Endothelial cell of umbilical vein (primary cell): ENCODE measurements around the gene ADAM11. TPM values are rescaled to one million over a fixed set of nuclear protein-coding genes. Genes with fewer than 3 reads are reported as not detected.

ENCODE experiments used
- BruUV-seq: library from RNA; stranded (reverse); fragments of 400-500 nt; replicated peaks from 2 replicates; lab custom pipeline; 2021; lab: Mats Ljungman, UMichigan
- CTCF ChIA-PET: fragments of 300-600, 350-600 bp; sonication (Branson Sonifier 250); formaldehyde crosslinking; loops from one replicate; lab custom pipeline; 2021; ENCODE audit warnings: antibody characterized with exemption, inconsistent platforms; lab: Charles Lee
- POLR2A ChIA-PET: fragments of 300-600, 350-600 bp; sonication (Branson Sonifier 250); formaldehyde crosslinking; loops from one replicate; lab custom pipeline; 2021; ENCODE audit warnings: antibody characterized with exemption, inconsistent platforms; lab: Charles Lee
- DNase-seq: peaks from one replicate; pipeline ENCODE4 v3.0.0-alpha.2; 2011; ENCODE audit warnings: low read depth, low spot score
- FAIRE-seq: peaks from 2 replicates; lab custom pipeline; 2011; peaks lifted over from hg19 to GRCh38; lab: Jason Lieb, UNC
- H2AFZ ChIP-seq: 2 replicates; pipeline ENCODE4 v1.6.0; 2012; ENCODE audit warnings: low read depth, low read length, control low read depth, inconsistent platforms
- H3K27ac ChIP-seq: 2 replicates; pipeline ENCODE4 v1.5.1; 2011; ENCODE audit warnings: low read depth, mild to moderate bottlenecking, control low read depth, low read length, moderate library complexity; ENCODE audit not compliant: insufficient read depth
- H3K27me3 ChIP-seq, 2 experiments: 2 replicates each; pipeline versions ENCODE4 v1.6.0 to v1.6.1; 2011; ENCODE audit warnings: low read length in 2 of 2, mixed read lengths in 1 of 2; ENCODE audit not compliant: control insufficient read depth in 2 of 2, insufficient read depth in 2 of 2
- H3K36me3 ChIP-seq, 2 experiments: 2 replicates in 1 of 2; 3 replicates in 1 of 2; pipeline ENCODE4 v1.5.1; 2011; ENCODE audit warnings: low read length in 2 of 2, mild to moderate bottlenecking in 1 of 2, moderate library complexity in 1 of 2; ENCODE audit not compliant: control insufficient read depth in 2 of 2, insufficient read depth in 2 of 2; ENCODE audit errors: extremely low read depth in 1 of 2
- H3K4me1 ChIP-seq: 3 replicates; pipeline ENCODE4 v1.5.1; 2011; ENCODE audit warnings: mild to moderate bottlenecking, low read length; ENCODE audit not compliant: control insufficient read depth, insufficient read depth; ENCODE audit errors: extremely low read depth
- H3K4me2 ChIP-seq: 2 replicates; pipeline ENCODE4 v1.6.1; 2011; ENCODE audit warnings: low read length, control low read depth, mixed read lengths; ENCODE audit not compliant: insufficient read depth
- H3K4me3 ChIP-seq, 3 experiments: fragments of 200-600 bp in 1 of 3; sonication (generic), shearing (Covaris generic) in 1 of 3; replicated peaks in 1 of 3; 2 replicates each; pipeline ENCODE4 v1.5.1; 2011 to 2016; ENCODE audit warnings: control low read depth in 3 of 3, low read length in 3 of 3, mild to moderate bottlenecking in 2 of 3, inconsistent platforms in 1 of 3, low read depth in 1 of 3, moderate library complexity in 1 of 3; ENCODE audit not compliant: insufficient read depth in 1 of 3
- H3K79me2 ChIP-seq: 2 replicates; pipeline ENCODE4 v1.6.0; 2012; ENCODE audit warnings: low read length, inconsistent platforms; ENCODE audit not compliant: control insufficient read depth, insufficient read depth
- H3K9ac ChIP-seq: replicated peaks from 2 replicates; pipeline ENCODE3; 2011; ENCODE audit warnings: low read length, control low read depth; ENCODE audit not compliant: insufficient read depth; ENCODE audit errors: extremely low read depth
- H3K9me1 ChIP-seq: replicated peaks from 3 replicates; pipeline ENCODE4 v1.6.0; 2011; ENCODE audit warnings: mild to moderate bottlenecking, low read length; ENCODE audit not compliant: control insufficient read depth, insufficient read depth; ENCODE audit errors: extremely low read depth
- H3K9me3 ChIP-seq: replicated peaks from 2 replicates; pipeline ENCODE4 v1.5.1; 2012; ENCODE audit warnings: low read length, inconsistent platforms; ENCODE audit not compliant: control insufficient read depth, insufficient read depth
- H4K20me1 ChIP-seq: replicated peaks from 2 replicates; pipeline ENCODE3; 2011; ENCODE audit warnings: mild to moderate bottlenecking, low read length; ENCODE audit not compliant: control insufficient read depth, insufficient read depth; ENCODE audit errors: extremely low read depth
- CTCF ChIP-seq, 2 donors: IDR thresholded peaks; 1 replicate in 1 of 2; 2 replicates in 1 of 2; pipeline ENCODE4 v1.5.1; 2011; ENCODE audit warnings: low read length in 2 of 2, mild to moderate bottlenecking in 2 of 2, moderate library complexity in 2 of 2, control low read depth in 1 of 2, inconsistent platforms in 1 of 2, low read depth in 1 of 2; ENCODE audit not compliant: insufficient read depth in 1 of 2; ENCODE audit errors: extremely low read depth in 1 of 2
- FOS ChIP-seq: IDR thresholded peaks from 2 replicates; pipeline ENCODE4 v1.6.1; 2011; ENCODE audit warnings: mild to moderate bottlenecking, low read length, moderate library complexity, borderline replicate concordance; ENCODE audit not compliant: insufficient read depth
- GATA2 ChIP-seq: IDR thresholded peaks from 2 replicates; pipeline ENCODE4 v1.7.0; 2011; ENCODE audit warnings: low read depth, mild to moderate bottlenecking, moderate library complexity, mixed read lengths, low read length; ENCODE audit not compliant: insufficient read length, insufficient read depth
- MAX ChIP-seq: IDR thresholded peaks from 2 replicates; pipeline ENCODE4 v1.6.1; 2011; ENCODE audit not compliant: insufficient read depth, insufficient read length
- MYC ChIP-seq: IDR thresholded peaks from one replicate; pipeline ENCODE4 v1.6.1; 2011; ENCODE audit warnings: mild to moderate bottlenecking, low read depth, low read length
- POLR2A ChIP-seq: IDR thresholded peaks from 2 replicates; pipeline ENCODE4 v1.6.1; 2012; ENCODE audit warnings: low read depth, mild to moderate bottlenecking, control low read depth, low read length
- dilution Hi-C: fragments of 300-500 bp; cut with MboI; formaldehyde crosslinking; loops from one replicate; pipeline ENCODE4 v1.15.0; 2019; ENCODE audit warnings: low sequenced_read_pairs; ENCODE audit not compliant: extremely low pct_ligation_motif_present
- intact Hi-C: fragments of 100-400 bp; cut with micrococcal nuclease; formaldehyde crosslinking; loops from one replicate; pipeline ENCODE4 v1.10.0; 2022
- polyA plus RNA-seq, 4 experiments: library from polyadenylated mRNA; depleted of rRNA in 3 of 4; stranded (reverse) in 3 of 4; unstranded in 1 of 4; fragments of >200 nt; gene quantifications; 2 replicates each; pipeline versions ENCODE4 v1.2.1 to v1.2.3, GENCODE V29; 2011 to 2012; ENCODE audit warnings: missing spikeins in 1 of 4
- total RNA-seq: library from RNA; stranded (reverse); gene quantifications from 2 replicates; pipeline ENCODE4 v1.2.3, GENCODE V29; 2021

The ADAM11 gene
- total and polyA plus RNA-seq, 2 donors (not counting 3 experiments of a cell fraction or from before 2014, with no cell fraction given), result 0.71 to 1.1 TPM

GRCh38 chr17:44797802-44798201, 39.0 kb downstream of the ADAM11 start:
- no peaks in the 10 kb centered on the region for H3K9me1 ChIP-seq
- no peak overlapping the region for H3K27ac ChIP-seq
- intact Hi-C loops, result no loop called here
- H3K4me1 ChIP-seq, result peaks cover 22% of the 10 kb centered on the region
- H3K9me3 ChIP-seq, result no peaks in the 10 kb centered on the region
- no peaks in the 10 kb centered on the region for H3K27me3 ChIP-seq
- TF ChIP-seq GATA2 (no peak), MAX (no peak), FOS (no peak), MYC (no peak), POLR2A (no peak), CTCF (IDR thresholded peaks at IDR 0.05; ENCODE audit: extremely low read depth in 1 of 2, insufficient read depth in 1 of 2, low read depth in 1 of 2, low read length in 2 of 2) (no peak)
- no peak overlapping the region for H2AFZ ChIP-seq
- CTCF ChIA-PET, result interaction anchor here (0.9 to 2.9 kb wide), 4 partner anchors 11 to 65 kb away, joined by 3 to 14 read pairs (median 5); no protein-coding TSS in a partner anchor
- no peak overlapping the region for H3K4me3 ChIP-seq
- dilution Hi-C loops, result no loop called here
- no peak overlapping the region for H3K4me2 ChIP-seq
- H3K9ac ChIP-seq, result no peak overlapping the region
- DNase-seq (no peak), FAIRE-seq (no peak)
- peaks cover 0 to 2% of the 10 kb centered on the region in 2 experiments for H3K36me3 ChIP-seq
- BruUV-seq, result no TSS peak
- H4K20me1 ChIP-seq, result no peaks in the 10 kb centered on the region
- no peaks in the 10 kb centered on the region for H3K79me2 ChIP-seq
- POLR2A ChIA-PET, result interaction anchor here (1.0 kb wide), 1 partner anchor 48 kb away, joined by 3 read pairs; no protein-coding TSS in a partner anchor
